ENCODE results near the gene STK36.
A peak's percentile ranks its signal among the peaks of the same experiment; 100 is the strongest.

STK36 gene

DNA sequence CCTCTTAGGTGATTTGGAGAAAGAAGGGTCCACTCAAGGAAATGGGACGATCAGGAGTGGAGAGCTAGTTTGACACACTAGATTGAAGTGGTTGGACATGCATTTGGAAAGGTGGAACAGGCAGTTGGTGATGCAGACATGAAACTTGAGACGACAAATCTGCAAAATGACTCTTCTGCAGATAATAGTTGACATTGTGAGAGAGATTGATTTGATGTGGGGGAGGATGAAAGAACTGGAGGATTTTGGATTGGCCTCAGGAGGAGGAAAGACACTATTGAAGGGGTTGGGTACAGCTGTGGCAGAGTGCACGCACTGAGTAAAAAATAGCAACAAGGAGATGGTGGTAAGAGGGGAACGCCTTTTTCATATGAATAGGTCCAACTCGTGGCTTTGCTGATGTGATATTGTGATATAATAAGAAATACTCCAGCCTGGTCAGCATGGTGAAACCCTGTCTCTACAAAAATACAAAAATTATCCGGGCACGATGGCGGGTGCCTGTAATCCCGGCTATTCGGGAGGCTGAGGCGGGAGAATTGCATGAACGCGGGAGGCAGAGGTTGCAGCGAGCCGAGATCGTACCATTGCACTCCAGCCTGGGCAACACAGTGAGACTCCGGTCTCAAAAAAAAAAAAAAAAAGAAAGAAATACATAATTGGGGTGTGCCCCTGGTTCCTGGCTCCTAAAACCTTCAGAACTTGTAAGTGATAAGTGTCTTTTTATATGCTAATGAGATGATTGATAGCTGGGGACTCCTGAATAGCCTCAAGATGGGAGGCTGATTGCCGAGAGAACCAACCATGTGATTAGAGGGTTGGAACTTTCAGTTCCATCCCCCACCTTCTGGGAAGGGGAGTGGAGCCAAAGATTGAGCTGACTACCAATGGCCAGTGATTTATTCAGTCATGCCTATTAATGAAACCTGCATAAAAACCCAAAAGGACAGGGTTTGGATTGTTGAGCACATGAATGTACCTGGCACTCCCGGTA is 48.5 kb downstream of the STK36 start:
- no peak for DNase-seq

GRCh38 chr2:218721488-218721887 is 49.6 kb downstream of the STK36 start:
- no peak for DNase-seq

DNA sequence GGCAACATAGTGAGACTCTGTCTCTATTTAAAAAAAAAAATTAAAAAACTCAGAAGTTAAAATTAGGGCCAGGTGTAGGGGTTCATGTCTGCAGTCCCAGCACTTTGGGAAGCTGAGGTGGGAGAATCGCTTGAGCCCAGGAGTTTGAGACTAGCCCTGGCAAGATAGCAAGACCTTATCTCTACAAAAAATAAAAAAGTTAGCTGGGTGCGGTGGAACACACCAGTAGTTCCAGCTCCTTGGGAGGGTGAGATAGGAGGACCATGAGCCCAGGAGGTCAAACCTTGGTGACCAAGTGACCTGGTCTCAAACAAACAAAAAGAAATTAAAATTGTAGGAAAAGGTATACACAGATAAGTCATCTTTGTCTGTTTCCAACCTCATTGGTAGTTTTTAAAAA is 50.0 kb downstream of the STK36 start:
- DNase-seq: no peak

DNA sequence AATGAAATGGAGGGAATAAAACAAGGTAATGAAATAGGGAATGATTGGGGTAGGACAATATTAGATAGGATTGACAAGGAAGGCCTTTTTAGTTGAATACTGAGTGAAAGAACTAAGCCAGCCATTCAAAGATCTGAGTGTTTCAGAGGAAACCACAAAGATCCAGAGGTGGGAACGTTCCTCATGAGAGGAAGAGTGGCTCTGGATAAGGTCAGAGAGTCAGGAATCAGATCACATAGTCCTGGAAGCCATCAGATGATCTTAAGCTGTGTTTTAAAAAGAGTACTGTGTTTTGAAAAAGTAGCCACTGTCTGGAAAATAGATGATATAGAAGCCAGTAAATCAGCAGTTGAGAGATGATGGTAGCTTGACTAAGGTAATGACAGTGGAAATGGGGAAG is 50.5 kb downstream of the STK36 start:
- no peak for DNase-seq

DNA sequence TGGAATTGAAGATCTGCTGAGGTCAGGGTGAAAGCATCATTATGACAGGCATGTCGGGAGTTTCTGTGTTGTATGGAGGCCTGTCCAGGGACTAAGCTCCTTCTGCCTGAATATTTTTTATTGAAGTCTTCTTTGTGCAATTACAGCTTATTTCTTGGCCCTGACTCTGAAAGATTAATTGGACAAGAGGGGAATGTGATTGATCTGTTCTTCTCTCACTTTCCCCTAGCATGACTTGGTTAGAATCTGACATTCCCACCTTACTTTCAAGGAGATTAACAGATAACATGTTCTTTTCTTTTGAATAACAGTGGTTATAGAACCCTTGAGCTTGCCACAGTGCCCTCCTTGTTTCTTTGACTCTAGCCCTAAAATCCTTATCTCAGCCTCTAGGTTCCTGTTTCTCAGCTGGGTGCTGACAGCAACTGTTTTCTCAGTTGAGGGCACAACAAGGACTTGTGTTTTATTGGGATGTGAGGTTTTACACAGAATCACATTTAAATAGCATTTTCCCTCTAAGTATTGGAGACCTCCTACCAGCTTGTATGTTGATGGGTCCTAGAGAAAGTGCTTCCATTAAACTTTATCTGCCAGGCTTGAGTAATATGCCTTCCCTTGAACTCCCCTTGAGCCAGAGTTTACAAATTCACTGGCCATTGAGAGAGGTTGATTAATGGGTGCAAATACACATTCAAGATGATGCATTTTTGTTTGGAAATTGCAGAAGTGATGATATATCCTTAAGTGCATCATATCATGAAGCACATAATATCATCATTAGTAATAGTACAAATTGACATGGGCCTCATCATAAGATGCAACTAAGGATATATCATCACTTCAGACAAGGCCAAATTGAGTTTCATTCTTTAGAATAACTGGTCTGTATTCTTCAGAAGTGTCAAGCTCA is 51.2 kb downstream of the STK36 start:
- no peak for DNase-seq

DNA sequence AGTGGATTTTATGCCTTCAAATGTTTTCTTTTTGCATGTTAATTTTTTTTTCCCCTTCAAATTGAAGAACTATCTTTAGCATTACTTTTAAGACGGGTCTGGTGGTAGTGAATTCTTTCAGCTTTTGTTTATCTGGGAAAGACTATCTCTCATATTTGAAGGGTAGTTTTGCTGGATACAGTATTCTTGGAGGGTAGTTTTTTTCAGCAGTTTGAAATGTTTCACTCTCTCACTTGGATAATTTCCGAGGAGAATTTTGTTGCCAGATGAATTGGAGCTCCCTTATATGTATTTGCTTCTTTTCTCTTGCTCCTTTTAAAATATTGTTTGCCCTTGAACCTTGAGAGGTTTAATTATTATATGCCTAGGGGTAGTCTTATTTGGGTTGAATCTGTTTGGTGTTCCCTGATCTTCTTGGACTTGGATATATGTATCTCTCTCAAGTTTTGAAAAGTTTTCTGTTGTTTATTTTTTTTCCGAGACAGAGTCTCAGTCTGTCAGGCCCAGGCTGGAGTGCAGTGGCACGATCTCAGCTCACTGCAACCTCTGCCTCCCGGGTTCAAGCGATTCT is 54.2 kb downstream of the STK36 start:
- no peak for DNase-seq

GRCh38 chr2:218727502-218728165 is 55.7 kb downstream of the STK36 start:
- peak; percentile 3 for DNase-seq

GRCh38 chr2:218729640-218730039 is 57.8 kb downstream of the STK36 start:
- DNase-seq: no peak

- DNase-seq: no peak
Measured at GRCh38 chr2:218732052-218732760, 60.3 kb downstream of the STK36 start.

DNA sequence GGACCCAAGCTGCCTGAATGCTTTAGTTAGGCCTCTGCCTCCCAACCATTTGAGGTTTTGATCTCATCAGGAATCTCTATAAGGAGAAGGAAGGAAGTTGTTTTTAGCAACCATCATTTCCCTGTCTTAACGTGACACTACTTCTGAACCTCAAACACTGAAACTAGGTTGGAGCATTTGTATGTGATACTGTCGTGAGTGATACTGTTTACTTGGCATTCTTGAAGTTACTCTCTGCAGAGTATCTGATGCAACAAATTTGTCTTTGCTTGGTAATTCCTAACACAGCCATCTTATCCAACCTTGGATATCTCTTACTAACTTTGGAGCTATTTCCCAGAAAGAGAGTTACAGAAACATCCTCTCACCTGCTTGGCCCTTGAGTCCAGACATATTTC is 60.9 kb downstream of the STK36 start:
- DNase-seq: no peak

DNA sequence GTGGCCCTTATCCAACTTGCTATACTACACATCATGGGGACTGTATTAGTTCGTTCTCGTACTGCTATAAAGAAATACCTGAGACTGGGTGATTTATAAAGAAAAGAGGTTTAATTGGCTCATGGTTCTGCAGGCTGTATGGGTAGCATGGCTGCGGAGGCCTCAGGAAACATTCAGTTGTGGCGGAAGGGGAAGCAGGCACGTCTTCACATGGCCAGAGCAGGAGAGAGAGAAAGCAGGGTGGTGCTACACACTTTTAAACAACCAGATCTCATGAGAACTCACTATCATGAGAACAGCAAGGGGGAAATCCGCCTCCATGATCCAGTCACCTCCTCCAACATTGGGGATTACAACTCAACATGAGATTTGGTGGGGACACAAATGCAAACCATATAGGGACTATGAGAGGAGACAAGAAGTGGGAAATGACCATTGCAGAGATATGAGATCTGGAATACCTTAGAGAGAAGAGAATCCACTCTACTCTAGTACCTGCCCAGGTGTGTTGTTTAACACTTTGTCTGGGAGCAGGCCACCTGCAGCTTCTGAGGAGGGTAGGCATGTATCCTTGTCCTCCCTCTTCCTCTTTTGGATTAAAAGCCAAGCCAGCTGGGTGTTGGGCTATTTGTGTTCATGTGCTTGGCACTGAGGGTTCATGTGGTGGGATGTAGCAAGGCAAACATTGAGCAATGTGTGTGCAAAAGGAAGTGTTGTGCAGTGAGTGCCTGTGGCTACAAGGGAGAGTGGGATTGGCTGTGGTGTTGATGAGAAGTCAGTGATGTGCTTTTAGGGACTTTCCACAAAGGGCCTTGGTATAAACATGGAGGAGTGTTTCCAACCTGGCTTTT is 61.5 kb downstream of the STK36 start:
- DNase-seq: no peak

DNA sequence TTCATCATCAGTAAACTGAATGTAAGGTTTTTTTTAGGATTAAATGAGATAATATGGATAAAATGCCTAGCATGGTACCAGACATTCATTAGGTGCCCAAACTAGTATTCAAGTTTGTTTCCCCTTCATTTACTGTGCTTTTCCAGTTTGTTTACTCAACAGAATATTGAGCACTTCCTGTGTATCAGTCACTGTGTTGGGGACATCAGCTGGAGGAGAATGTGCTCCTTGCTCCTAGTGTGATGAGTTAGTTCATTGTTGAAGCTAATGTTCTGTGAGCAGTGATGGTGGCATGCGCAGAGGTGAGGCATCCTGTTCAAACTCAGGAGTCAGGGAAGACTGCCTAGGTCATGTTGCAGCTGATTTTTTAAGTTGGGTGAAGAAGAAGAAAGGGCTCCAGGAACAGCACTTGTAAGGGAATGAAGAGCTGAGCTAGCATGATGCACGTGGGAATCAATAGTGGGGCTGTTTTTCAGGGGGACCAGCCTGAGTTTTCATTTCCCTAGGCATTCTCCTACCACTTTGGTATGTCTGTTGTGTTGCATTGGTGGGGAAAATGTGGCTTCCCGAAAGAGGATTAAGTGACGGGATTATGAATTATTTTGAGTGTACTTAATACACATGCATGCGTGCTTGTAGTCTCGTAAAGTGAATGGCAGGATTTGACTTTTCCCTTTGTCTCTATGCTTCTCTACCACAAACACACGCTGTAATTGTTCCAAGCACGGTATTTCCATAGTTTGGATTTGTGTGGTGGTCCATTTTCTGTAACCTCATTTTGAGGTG is 62.5 kb downstream of the STK36 start:
- DNase-seq: no peak

GRCh38 chr2:218736531-218736930 is 64.6 kb downstream of the STK36 start:
- DNase-seq: no peak

- no peak for DNase-seq
Measured at GRCh38 chr2:218743068-218743467, 71.2 kb downstream of the STK36 start.

DNA sequence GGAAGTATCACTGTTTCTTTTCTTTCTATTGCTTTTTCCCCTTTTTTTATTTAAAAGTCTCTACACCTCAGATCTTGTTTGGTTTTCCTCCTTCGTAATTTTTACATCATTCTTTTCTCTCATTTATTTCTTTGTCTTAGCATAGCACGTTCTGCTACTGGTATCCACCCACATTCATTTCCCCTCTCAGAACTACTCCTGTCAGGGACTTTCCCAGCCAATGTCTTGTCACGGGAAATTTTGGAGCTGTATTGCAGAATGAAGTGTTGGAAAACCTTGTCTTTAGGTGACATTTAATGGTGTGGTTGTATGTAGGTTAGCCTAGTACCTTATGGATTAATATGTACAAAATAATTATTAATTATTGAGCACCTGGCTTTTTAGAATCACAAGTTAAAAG is 72.7 kb downstream of the STK36 start:
- no peak for DNase-seq

DNA sequence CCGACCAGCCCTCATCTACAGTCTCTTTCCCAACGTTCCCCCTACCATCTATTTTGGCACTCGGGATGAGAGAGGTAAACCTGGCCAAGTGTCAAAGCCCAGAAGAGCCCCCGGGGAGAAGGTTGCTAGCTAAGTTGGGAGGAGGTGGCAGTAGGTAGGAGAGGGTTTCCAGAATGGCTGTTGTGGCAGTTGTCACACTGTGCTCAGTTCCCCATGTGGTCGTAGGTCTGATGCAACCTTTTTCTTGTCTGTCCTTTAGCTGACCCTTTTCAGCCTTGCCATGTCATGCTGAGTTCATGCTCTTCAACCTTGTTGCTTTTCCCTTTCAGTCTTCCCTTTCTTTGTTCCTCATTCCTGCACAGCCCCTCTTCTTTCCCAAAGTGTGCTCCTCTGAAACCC is 73.3 kb downstream of the STK36 start:
- DNase-seq: no peak

DNA sequence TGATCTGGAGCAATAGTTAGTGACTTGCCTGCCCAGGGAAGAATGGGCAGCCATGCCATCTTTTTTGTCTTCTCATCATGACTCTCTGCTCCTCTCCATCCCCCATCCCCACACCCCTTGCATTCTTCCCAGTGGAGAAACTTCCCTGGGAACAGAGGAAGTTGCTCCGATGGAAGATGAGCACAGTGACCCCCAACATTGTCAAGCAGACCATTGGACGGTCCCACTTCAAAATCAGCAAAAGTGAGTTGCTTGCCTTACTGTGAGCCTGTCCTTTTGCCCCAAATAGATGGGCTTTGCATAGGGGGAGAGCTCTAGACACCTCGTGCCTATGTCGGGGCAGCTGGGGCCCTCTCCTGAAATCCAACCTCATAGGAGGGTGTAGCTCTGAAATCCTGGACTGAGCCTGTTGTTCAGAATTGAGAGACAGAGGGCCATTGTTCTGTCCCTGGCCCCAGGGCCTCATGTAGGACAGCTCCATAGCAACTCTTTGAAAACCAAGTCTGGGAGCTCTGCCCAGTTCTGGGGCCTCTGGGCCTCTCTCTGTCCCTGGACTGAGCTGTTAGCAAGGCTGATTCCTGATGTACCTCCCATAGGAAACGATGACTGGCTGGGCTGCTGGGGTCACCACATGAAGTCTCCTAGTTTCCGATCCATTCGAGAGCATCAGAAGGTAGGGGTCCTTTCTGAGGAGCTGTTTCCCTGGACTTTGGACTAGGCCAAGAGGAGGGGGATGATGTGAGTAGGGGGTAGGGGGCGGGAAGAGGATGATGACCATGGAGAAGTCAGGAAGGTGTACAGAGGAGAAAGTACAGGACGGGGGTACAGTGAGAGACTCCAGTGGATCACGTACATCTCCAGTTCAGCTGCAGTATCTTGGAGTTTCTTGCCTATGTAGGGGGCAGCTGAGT is 73.9 kb downstream of the STK36 start:
- DNase-seq: no peak

GRCh38 chr2:218746470-218746795 is 74.5 kb downstream of the STK36 start:
- no peak for DNase-seq

GRCh38 chr2:218746960-218747359 is 75.1 kb downstream of the STK36 start:
- no peak for DNase-seq
